ENCODE results near the gene NINJ2.
"Not testable (repeated sequence)": the region's sequence is repeated elsewhere in the genome, so short reads cannot be mapped to it uniquely, and the experiment has no call there.

Gene NINJ2

GRCh38 chr12:663293-663871 lies at the start of gene NINJ2:
Gene NINJ2, minus strand, starts transcription at chr12:663445. Its CDS starts 85 bp downstream, at chr12:663360.
- no peak within 1 kb of the TSS for H3K27ac ChIP-seq
- no peak for TF ChIP-seq CTCF (conservative IDR thresholded peaks at IDR 0.05)

GRCh38 chr12:712172-712863 lies 49.1 kb upstream of the NINJ2 start:
- TF ChIP-seq CTCF (conservative IDR thresholded peaks at IDR 0.05) = no peak
- no peak overlapping the region for H3K27ac ChIP-seq

- no peak for TF ChIP-seq CTCF (conservative IDR thresholded peaks at IDR 0.05)
Measured at GRCh38 chr12:709455-710020, 46.3 kb upstream of the NINJ2 start.

GRCh38 chr12:708084-708483 lies 44.8 kb upstream of the NINJ2 start:
- not testable (repeated sequence) for H3K27ac ChIP-seq

More at GRCh38 chr12:709455-710020, 46.3 kb upstream of the NINJ2 start:
- no peak overlapping the region for H3K27ac ChIP-seq

GRCh38 chr12:704516-705242 lies 41.4 kb upstream of the NINJ2 start:
- H3K27ac ChIP-seq = no peak overlapping the region
- TF ChIP-seq CTCF (conservative IDR thresholded peaks at IDR 0.05) = no peak

GRCh38 chr12:701896-702539 lies 38.8 kb upstream of the NINJ2 start:
- H3K27ac ChIP-seq = no peak overlapping the region
- no peak for TF ChIP-seq CTCF (conservative IDR thresholded peaks at IDR 0.05)

GRCh38 chr12:700016-700415 lies 36.8 kb upstream of the NINJ2 start:
- no peak for TF ChIP-seq CTCF (conservative IDR thresholded peaks at IDR 0.05)
- no peak overlapping the region for H3K27ac ChIP-seq

- H3K27ac ChIP-seq = not testable (repeated sequence)
Measured at GRCh38 chr12:698222-698621, 35.0 kb upstream of the NINJ2 start.

Data from VCaP (cell line).